Dermis blood vessel endothelial cell (primary cell): Measurements from ENCODE around the gene CPA5. TPM values are rescaled to one million over a fixed set of nuclear protein-coding genes. Genes with fewer than 3 reads are reported as not detected.

Source experiments
- DNase-seq: peaks from one replicate; pipeline ENCODE4 v3.0.0; 2010
- total RNA-seq: library from RNA; depleted of rRNA; stranded (reverse); fragments of >200 nt; gene quantifications from 2 replicates; pipeline ENCODE4 v1.2.3, GENCODE V29; 2014

CPA5 gene
- total RNA-seq, 1 donor from 2014 or later: not detected

GRCh38 chr7:130332259-130333053, 12.2 kb upstream of the CPA5 start:
- no peak for DNase-seq

GRCh38 chr7:130333832-130334231, 10.8 kb upstream of the CPA5 start:
- no peak for DNase-seq

GRCh38 chr7:130334274-130334673, 10.3 kb upstream of the CPA5 start:
- DNase-seq: no peak

DNA sequence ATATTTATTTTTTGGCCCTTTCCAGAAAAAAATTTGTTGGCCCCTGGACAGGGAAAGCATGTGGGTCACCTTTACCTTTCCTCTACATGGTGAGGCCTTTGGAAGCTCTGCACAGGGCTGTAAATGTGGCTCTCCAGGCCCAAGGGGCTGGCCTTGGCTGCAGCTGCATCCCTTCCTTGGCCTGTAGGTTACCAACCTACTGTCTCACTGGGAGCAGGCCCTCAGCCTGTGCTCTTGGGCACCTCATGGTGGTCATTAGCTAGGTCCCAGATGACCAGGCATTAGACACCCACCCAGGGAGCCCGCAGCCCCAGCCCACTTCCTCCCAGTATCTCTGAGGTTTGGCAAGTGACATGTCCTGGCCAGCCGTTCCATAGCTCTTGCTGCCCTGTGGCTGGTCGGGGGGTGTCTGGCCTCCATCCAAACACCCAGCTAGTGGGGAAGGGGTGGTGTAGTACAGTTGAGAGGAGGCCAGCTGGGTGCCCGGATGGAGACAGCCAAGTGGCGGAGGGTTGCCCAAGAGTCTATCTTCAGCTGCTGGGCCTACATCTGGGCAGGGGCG, 7.1 kb upstream of the CPA5 start:
- DNase-seq: no peak

GRCh38 chr7:130338233-130338632, 6.4 kb upstream of the CPA5 start:
- DNase-seq: no peak

- no peak for DNase-seq
Measured at GRCh38 chr7:130341882-130342281, 2.7 kb upstream of the CPA5 start.

DNA sequence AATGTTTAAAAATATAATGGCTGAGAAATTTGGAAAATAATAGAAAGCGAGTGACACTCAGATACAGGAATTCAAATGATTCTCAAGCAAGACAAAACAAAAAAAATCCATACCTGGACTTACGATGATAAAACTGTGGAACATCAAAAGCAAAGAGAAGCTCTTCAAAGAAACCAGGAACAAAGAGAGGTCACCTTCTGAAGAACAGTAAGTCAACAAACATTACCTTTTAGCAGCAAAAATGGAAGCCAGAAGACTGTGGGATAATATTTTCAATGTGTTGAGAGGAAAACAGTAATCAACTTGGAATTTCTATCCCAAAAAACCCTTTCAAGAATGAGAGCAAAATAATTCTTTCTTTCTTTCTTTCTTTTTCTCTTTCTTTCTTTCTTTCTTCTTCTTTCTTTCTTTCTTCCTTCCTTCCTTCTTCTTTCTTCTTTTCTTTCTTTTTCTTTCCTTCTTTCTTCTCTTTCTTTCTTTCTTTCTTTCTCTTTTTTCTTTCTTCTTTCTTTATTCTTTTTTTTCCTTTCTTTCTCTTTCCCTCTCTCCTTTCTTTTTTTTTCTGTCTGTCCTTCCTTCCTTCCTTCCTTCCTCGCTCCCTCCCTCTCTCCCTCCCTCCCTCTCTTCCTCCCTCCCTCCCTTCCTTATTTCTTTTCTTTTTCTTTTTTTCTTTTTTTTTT, 1.8 kb upstream of the CPA5 start:
- DNase-seq: no peak

DNA sequence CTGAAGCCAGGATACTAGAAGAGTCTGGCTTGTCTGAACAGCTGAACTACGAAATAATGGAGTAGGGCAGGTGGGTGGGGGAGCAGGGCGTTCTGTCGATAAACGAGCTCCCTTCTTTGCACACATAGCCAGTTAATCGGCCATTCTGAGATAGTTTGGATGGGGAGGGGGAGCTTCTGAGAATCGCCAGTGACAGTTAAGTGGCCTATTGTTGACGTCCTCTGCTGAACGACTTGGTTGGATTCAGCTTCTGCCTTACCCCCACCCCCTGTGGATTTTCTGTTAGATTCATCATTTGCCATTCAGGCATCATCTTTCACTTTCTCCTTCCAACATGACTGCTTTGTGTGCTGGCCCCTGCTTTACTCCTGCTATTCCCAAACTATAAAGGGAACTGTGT, 520 bp downstream of the CPA5 start:
- DNase-seq: no peak

DNA sequence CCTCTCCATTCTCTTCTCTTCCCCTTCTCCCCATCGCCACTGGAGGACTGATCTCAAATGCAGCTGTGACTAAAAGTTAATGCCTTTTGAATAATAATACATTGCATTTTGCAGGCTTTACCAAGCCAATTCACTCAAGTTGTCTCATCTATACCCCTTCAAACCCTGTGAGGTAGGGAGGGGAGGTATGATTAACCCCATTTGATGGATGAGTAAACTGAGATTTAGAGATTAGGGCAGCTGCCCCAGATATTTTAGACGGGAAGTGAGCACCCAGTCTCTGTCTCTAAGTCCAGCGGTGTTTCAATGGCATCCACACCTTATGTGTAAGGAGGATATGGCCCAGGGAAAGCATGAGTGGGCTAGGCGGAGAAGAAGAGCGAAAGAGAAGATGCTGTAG, 1.1 kb downstream of the CPA5 start:
- DNase-seq: no peak

GRCh38 chr7:130346177-130346905, 1.7 kb downstream of the CPA5 start:
- DNase-seq: no peak

- no peak for DNase-seq
Measured at GRCh38 chr7:130346941-130347340, 2.3 kb downstream of the CPA5 start.

DNA sequence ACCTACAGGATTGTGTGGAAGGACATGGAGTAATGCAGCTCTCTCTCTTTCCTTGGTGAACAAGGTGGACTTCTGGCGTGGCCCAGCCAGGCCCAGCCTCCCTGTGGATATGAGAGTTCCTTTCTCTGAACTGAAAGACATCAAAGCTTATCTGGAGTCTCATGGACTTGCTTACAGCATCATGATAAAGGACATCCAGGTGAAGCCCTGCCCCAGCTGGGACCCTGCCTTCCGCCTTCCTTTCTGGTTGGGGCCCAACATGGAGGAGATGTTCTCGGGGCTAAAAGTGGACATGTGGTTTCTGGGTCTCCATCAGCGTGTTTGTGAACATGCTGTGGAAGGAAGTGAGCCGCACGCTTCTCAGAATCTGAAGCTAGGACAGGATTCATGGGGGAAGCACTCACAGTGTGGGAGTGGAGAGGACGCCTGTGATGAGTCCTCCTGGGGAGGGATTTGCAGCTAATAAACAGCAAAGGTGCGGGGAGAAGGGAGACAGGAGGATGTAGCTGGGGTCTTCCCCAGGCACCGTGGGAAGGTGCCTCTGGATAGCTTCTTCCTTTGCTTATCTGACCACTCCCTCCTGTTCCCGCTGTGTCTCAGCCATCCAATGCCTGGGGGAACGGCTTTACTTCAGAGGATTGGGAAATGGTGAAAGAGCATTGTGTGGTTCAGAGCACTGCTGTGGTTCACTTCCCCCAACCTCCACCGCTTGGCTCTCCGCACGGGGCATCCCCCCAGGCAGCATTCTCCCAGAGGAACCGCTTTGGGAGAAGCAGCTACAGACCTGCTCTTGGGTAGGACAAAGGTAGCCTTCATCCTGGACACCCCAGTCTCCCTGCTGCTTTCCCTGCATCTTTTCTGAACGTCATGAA, 5.5 kb downstream of the CPA5 start:
- DNase-seq: no peak

DNA sequence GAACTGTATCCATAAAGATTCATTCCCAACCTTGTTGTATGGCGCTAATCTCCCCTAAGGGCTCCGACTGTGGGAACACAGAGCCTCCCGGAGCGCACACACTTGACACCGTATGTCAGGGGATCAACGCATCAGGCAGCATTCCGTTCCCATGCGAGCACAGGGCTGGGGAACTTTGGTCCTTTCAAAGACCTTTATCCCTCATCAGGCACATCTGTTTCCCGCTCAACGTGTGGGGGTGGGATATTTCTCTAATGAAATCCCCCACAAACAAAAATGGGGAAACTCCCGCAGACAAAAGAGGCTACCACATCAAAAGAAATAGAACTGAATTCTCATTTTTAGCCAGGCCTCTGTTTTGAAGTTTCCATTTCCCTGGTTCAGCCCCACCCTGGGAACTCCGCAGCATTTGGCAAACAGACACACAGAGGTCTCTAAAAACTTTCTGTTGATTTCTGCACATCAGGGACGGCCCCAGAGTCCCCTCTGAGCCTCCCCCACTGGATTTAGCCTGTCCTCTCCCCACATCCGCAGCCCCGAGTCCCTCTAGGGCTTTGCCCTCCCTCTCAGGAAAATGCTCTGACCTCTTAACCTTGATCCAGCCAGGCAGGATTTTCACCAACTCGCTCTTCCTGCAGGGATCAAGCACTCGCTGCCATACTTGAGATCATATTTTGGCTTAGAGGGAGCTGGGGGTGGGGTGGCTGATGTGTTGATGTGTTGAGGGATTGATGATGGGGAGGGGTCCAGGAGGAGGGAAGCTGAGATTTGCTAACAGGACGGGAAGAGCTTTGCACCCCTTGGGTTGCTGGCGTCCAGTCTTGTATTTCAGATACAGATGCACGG, 6.6 kb downstream of the CPA5 start:
- DNase-seq: peak; percentile 21

DNA sequence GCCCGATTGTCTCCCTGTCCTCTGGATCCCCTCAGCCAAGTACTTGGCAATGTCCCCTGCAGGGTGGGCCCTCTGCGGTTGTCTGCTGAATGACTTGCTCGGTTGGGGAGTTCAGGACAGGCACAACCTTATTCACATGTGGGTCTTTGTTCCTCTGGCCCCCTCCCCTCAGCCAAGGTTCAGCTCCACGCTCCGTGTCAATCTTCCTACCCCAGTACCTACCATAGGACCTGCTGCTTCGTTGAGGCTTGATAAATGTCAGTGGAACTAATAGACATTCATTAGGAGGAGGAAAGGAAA, 7.1 kb downstream of the CPA5 start:
- DNase-seq: no peak

GRCh38 chr7:130352194-130353074, 7.8 kb downstream of the CPA5 start:
- DNase-seq: peak; percentile 39

GRCh38 chr7:130353196-130353595, 8.6 kb downstream of the CPA5 start:
- no peak for DNase-seq

DNA sequence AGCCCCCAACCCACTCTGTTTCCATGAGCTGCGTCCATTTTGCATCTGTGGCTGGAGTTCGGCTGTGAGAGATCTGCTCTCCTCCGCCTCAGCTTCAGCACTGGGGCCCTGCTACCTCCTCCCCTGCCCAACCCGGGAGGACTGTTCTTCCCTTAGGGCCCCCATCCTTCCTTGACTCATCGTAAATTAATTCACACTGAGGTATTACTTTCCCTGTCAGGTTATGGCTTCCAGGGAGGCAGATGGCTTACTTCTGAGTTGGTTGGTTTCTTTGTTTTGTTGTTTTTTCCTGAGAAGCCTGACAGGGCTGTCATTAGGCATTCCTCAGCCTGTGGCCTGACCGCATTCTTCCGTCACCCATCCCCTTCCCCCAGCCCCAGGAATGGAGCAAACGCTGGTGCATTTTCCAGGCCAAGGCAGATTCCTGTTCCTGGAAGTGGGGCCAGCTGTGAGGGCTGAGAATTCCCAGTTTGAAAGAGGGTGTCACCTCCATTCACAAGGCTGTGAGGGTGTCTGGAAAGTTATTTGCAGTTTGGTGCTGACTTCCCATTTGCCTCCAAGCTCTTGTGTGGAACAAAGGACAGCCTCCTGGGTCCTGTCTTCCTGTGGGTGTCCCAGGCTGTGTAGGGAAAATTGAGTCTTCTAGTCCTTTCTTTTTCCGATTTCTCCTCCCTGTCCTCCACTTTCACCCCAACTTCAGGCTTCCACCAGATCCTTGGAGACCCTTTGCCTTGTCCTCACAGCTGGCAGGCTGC, 11.7 kb downstream of the CPA5 start:
- DNase-seq: peak; percentile 48

GRCh38 chr7:130356876-130357611, 12.4 kb downstream of the CPA5 start:
- DNase-seq: peak; percentile 47

DNA sequence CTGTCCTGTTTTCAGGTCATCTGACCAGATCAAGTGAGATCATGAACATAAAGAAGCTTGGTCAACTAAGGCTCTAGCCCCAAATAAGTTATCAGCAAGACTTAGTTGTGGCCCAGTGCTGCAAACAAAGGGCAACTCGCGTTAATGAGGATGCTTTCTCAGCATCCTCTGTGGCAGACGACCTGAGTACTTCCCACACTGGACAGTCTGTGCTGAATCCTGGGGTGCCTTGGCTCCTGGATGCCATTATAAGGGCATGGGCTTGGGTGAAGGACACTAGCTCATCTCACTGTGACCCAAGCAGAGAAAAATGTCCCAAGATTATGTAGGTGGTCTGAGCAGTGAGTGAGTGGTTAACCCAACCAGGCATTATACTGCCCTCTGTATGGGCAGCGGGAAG, 13.9 kb downstream of the CPA5 start:
- DNase-seq: no peak
